Measurements from ENCODE around the gene POLR2B.
"Not testable (repeated sequence)": the region's sequence is repeated elsewhere in the genome, so short reads cannot be mapped to it uniquely, and the experiment has no call there.

The POLR2B gene

DNA sequence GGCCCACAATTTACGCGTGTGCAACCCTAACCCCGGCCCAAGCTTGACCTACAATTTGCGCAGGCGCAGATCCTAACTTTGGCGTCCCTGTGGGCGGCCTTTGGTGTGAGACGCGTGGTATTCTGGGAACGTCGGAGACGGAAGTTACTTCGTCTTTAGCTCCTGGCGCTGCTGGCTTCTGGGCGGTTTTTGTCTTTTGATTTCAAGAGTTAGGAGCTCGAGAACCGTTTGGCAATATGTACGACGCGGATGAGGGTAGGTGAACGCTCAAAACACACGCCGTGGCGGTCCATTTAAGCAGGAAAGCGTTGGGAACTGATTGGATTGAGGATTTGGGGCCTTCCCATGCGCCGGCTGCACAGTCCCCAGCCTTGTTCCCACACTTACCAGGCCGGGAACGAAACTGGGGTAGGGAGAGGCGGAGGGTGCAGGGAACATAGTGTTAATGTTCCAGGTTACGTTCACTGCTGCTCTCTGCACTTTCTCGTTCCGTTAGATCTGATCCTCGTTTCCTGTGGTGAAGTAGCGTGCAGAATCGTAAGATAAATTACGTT is at the start of gene POLR2B:
POLR2B (plus strand) TSS at position 147 of the 554 bp plus-strand sequence; CDS start at position 237, 90 bp downstream.
- DNase-seq: peak; percentile 52 to 92 (median 86)

GRCh38 chr4:56930638-56931037 is 48.1 kb upstream of the POLR2B start:
- no peak for DNase-seq

DNA sequence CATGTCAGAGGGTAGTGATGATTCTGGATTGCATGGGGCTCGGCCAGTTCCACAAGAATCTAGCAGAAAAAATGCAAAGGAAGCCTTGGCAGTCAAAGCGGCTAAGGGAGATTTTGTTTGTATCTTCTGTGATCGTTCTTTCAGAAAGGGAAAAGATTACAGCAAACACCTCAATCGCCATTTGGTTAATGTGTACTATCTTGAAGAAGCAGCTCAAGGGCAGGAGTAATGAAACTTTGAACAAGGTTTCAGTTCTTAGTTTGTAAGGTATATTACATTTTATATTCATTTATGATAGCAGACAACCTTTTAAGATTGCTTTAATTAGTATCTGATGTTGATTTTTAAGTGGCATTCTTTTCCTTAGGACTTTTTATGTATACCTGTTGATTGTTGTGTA is 46.8 kb upstream of the POLR2B start:
- DNase-seq: no peak

- no peak for DNase-seq
Measured at GRCh38 chr4:56937262-56937661, 41.4 kb upstream of the POLR2B start.

- not testable (repeated sequence) for DNase-seq
Measured at GRCh38 chr4:56939826-56940225, 38.9 kb upstream of the POLR2B start.

DNA sequence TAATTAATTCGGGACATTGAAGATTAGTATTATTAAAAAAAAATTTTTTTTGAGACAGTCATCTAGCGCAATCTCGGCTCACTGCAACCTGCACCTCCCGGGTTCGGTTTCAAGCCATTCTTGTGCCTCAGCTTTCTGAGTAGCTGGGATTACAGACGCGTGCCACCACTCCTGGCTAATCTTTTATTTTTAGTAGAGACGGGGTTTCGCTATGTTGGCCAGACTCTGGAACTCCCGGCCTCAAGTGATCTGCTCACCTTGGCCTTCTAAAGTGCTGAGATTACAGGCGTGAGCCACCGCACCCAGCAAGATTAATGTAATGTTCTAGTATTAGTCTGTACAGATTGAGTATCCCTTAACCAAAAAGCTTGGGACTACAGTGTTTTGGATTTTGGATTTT is 38.3 kb upstream of the POLR2B start:
- DNase-seq: no peak

GRCh38 chr4:56940971-56941370 is 37.7 kb upstream of the POLR2B start:
- DNase-seq: no peak

DNA sequence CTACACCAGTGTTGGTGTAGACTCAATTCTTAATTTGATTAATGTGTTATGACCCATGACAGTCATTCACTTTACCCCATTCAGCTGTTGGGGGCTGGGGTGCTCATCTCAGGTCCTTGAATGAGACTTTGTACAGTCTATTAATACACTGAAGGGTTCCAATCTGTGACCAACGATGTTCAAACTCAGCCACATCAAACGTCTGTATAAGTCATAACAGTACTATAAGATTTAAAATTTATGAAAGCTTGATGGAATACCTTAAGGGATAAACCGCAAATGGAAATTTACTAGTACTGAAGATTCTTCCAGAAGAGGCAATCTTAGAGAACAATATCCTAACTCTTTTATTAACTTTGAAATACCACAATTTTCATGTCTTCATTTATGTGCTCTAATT is 37.3 kb upstream of the POLR2B start:
- DNase-seq: no peak

DNA sequence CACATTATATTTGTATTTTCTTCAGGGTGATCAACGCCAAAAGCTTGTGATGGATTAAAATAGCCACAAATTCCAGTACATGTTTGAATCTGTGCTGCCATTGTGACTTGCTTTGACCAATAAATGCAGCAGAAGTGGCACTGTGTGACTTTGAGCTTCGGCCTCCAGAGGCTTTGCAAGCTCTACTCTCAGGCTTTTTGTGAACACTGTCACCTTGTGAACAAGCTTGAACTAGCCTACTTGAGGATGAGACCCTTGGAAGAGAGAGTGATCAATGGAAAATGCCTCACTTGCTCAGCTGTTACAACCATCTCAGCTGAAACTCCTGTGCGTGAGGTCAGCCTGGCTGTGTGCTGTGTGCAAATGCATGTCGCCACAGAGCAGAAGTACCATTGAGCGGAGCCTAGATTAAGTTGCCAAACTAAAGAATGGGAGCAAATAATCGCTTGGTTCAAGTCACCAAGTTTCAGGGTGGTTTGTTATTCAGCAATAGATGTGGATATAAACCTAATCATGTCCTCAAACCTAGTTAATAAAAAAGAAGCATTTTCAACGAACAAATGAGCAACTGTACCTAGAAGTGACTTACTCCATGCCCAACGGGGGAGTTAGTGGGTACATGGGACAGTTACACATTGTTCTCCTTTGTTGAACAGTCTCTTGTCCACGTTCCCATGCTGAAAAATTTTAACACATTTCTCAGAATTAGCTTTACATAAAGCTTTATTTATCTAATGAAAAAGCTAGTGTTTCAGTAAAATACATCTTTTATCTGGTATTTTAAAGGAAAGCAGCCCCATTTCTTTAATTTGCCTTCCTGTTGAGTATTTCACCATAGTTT is 24.8 kb upstream of the POLR2B start:
- DNase-seq: peak in 6 of 14 donors; percentile 1 to 31 (median 6)

DNA sequence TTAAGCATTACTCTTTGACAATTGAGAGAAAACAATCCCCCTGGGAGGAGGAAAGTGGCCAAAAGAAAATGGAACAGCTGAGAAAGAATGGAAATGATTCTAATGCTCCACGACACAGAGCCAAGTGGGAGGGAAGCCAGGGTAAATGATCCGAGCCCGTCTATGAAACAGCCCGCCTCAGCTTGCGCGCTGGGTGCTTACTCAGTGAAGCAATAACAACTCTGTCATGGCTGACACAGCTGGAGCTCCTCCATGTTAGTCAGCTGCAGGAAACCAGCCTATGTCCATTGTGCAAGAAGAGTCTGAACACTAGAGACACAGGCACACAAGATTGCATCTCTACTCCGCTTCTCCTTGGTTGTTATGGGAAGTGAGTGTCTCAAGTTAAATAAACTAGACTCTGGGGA is 20.6 kb upstream of the POLR2B start:
- peak in 7 of 14 donors; percentile 4 to 54 (median 25) for DNase-seq

DNA sequence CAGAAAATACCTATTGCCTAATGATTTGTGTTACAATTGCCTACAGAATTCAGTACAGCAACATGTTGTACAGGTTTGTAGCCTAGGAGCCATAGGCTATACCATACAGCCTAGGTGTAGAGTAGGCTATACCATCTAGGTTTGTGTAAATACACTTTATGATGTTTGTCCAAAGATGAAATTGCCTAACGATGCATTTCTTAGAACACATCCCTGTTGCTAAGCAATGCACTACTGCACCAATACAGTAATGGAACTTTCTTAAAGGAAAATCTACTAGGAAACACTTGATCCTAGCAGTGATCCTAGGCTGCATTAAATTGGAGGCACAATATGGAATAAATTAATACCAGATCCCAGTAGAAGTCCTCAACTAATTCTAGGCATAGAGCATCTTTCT is 19.6 kb upstream of the POLR2B start:
- no peak for DNase-seq

DNA sequence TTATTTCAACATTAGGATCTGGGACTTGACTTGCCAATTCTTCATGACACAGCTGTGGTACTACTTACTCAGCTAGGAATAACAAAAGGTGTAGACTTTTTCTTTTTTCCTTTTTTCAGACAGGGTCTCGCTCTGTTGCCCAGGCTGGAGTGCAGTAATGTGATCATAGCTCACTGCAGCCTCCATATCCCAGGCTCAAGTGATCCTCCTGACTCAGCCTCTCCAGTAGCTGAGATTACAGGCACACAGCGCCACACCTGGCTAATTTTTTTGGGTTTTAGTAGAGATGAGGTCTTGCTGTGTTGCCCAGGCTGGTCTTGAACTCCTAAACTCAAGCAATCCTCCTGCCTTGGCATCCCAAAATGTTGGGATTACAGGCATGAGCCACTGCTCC is 17.6 kb upstream of the POLR2B start:
- DNase-seq: no peak

DNA sequence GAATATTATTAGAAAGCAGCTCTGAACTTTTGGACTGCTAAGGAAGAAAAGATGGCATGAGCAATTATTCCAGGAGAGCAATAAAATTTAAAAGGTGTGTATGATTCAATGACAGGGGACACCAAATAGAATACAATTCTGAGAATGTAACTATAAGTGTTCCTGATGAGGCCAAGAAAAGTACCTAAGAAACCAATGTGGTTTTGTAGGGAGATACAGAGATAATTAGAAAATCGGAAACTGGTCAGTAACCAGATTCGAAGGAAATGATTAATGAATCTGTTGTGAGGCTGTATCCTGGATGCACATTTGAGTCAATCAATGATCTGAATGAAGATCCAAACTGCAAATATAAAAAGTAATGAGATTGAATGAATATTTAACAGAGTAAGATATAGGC is 7.3 kb upstream of the POLR2B start:
- no peak for DNase-seq

GRCh38 chr4:56972389-56972788 is 6.3 kb upstream of the POLR2B start:
- DNase-seq: no peak

GRCh38 chr4:56972809-56973208 is 5.9 kb upstream of the POLR2B start:
- DNase-seq: no peak

GRCh38 chr4:56973336-56973735 is 5.4 kb upstream of the POLR2B start:
- DNase-seq: no peak

DNA sequence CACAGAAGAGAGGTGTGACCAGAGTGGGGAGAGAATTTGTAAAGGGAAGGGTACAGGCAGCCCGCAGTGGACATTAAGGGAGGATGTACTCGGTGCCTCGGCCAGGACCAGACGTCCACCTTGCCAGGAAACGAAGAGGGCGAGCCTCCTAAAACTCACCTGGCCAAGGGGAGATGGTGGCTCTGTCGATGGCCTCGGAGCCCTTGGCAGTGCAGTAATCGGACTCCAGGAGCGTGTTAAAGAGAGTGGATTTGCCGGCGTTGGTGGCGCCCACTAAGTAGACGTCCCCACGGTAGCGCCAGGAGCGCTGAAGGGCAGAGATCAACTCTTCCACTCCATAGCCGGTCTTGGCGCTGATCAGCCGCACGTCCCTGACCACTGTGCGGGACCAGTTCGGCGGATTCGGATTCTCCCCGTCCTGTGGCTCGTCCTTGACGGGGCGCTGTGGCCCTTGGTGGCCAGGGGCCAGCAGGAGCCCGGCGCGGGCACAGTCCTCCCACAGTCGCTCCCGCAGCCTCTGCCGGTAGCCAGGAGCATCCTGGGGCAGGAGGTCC is 2.3 kb upstream of the POLR2B start:
- peak in 1 of 14 donors; percentile 39 for DNase-seq

DNA sequence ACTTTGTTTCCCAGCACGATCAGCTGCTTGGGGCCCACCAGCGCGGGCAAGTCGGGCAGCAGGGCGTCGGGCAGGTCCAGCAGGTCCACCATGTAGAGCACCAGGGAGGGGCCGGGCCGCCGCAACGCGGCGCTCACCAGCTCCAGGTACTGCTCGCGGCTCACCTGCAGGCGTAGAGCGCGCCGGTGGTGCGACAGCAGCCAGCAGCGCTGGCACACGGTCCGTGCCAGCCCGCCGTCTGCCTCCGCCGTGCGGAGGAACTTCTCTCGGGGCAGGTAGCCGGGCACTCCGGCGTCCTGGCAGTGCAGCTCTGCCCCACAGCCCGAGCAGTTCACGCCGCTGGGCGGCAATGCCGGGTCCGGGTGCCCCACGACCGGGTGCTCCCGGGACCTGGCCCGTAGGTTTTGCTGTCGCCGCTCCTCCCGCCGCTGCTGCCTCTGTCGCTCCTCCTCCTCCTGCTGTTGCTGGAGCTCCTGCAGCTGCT is 1.8 kb upstream of the POLR2B start:
- peak in 4 of 14 donors; percentile 41 to 74 (median 50) for DNase-seq

DNA sequence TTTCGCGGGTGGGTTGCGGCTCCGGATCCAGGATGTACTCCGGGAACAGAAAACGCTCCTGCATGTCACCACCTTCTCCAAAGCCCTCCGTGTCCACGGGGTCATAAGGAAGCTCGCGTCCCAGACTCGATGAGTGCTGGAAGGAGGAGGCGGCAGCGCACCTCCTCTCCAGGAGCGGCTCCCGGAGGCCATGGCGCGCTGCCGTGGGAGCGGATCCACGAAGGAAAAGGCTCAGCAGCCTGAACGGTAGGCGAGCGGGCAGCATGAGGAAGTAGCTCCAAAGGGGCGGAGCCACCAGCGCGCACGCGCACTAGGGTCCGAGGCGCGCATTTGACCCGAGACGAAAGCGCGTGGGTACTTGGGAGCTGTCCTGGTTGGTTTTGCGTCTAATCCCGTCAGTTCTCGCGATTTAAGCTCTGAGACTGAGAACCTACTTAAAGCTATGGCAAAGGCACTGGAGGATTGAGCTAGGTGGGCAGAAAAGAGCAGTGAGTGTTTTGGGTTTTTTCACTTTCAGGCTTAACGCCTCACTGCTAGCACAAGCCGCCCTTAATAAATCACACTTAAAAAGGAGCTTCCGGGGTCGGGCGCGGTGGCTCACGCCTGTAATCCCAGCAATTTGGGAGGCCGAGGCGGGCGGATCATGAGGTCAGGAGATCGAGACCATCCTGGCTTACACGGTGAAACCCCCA is 1.2 kb upstream of the POLR2B start, which contains the start of gene NOA1:
NOA1 (minus strand) TSS at position 286 of the 692 bp plus-strand sequence; CDS start at position 265, 21 bp downstream.
- peak; percentile 85 to 98 (median 94) for DNase-seq

GRCh38 chr4:56979421-56980072 is 851 bp downstream of the POLR2B start:
- DNase-seq: no peak

- DNase-seq: no peak
Measured at GRCh38 chr4:56981795-56982201, 3.1 kb downstream of the POLR2B start.

DNA sequence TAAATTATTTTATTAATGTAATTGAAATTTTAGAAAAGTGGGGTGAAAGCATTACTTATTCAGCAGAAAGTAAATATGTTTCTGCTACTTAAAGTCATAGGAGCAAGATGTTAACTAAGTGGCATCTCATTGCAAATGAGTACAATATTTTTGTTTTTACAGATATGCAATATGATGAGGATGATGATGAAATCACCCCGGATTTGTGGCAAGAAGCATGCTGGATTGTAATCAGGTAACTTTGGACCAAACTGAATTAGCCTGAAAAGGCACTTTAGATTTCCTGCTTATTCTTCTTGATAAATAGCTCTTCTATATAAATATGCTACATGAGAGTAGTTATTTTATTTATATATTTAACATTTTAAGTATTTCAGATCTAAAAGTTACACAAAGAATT is 7.5 kb downstream of the POLR2B start:
- no peak for DNase-seq

Measured in C1 segment of cervical spinal cord (tissue), 14 donors.